D721Med (cell line): ENCODE data around the gene ZNF610.
"Not testable (repeated sequence)": the region's sequence is repeated elsewhere in the genome, so short reads cannot be mapped to it uniquely, and the experiment has no call there.

Source experiments
- DNase-seq: peaks from one replicate; pipeline ENCODE4 v3.0.0; 2011; ENCODE audit warnings: low spot score; ENCODE audit not compliant: insufficient read length
- FAIRE-seq: peaks from 2 replicates; lab custom pipeline; 2011; peaks lifted over from hg19 to GRCh38; lab: Jason Lieb, UNC
- CTCF ChIP-seq: IDR thresholded peaks from 2 replicates; pipeline ENCODE4 v1.5.1; 2012; ENCODE audit warnings: mild to moderate bottlenecking, control low read depth; ENCODE audit not compliant: insufficient read depth; ENCODE audit errors: missing control alignments

ZNF610 gene

DNA sequence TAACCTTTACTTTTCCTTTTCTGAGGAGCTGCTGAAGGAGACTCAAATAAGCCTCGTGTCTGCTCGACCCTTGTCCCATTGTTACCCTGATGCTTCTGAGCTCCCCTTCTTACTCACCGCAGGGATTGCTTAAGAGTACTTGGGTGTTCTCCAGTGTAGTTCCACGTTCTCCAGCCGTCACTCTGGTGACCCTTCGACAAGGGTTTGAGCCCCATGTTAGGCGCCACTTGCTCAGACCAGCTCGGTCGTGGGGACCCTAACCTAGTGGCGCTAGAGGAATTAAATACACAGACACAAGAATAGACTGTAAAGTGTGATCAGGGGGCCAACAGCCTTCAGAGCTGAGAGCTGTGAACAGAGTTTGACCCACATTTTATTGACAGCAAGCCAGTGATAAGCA is 28.8 kb upstream of the ZNF610 start:
- no peak for TF ChIP-seq CTCF
- DNase-seq = no peak
- no peak for FAIRE-seq

- no peak for DNase-seq
- FAIRE-seq = no peak
These were observed 13.6 kb upstream of the ZNF610 start for GRCh38 chr19:52322429-52322828.

DNA sequence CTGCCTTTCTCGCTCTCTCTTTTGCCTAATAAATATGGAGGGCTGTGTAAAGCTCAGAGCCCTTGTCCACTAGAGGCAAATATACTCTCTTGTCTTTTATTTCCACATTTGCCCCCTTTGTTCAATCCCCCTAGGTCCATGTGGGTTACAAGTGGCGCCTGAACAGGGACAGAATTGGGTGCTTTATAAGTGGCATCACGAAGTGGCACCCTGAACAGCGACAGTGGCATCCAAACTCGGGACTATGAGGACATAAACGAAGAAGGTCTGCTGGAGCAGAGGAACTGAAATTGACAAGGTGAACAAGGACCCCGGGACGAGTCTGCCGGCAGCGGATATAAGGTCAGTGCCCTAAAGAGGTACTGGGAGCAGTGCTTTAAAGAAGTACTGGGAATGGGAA is 4.3 kb upstream of the ZNF610 start:
- TF ChIP-seq CTCF = no peak
- no peak for DNase-seq
- no peak for FAIRE-seq

More at GRCh38 chr19:52322429-52322828, 13.6 kb upstream of the ZNF610 start:
- TF ChIP-seq CTCF = no peak

GRCh38 chr19:52335768-52336116 is 301 bp upstream of the ZNF610 start:
- DNase-seq (no peak), FAIRE-seq (no peak)
- TF ChIP-seq CTCF = no peak

DNA sequence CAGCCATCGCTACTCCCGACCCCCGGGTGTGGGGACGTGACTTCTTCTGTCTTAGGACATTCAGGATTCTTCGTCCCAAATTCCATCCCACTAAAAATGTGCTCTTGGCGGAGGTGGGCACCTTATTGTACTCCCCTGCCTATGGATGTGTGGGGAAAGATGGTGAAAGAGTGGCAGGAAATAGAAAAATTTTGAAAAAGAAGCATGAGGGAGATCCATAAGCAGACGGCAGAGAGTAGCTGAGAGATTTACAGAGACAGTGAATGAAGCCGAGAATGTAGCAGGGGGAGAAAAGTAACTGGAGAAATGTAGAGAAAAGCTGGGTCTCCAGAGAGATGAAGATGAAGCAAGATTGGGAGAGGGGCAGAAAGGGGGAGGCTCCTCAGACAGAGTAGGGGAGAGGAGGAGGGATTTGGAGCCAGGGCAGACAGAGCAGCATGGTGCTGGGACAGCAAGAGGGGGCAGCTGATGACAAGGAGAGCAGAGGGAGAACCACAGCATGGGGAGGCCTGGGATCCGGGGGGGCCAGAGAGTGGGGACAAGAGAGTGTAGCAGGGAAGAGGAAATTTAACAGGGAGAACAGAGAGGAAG is 843 bp downstream of the ZNF610 start:
- DNase-seq = no peak
- TF ChIP-seq CTCF = no peak
- FAIRE-seq = no peak

GRCh38 chr19:52339022-52339421 is 3.0 kb downstream of the ZNF610 start:
- not testable (repeated sequence) for DNase-seq, FAIRE-seq

GRCh38 chr19:52343548-52343947 is 7.5 kb downstream of the ZNF610 start:
- peak; percentile 57 for TF ChIP-seq CTCF
- DNase-seq = peak; percentile 52
- FAIRE-seq = peak; percentile 77

DNA sequence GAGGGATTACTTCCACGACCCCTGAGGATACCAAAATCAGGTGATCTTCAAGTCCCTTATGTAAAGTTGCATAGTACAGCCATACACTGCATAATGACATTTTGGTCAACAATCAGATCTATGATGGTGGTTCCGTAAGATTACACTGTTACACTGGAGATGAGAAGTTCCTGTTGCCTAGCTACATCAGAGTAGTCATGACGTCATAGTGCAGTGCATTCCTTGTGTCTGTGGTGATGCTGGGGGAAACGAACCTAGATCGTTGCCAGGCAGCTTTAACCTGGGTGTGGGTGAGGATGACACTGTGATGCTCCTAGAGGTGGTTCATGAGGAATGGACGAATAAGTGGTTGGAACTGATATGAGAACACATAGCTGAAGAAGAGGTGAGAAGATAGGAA is 9.1 kb downstream of the ZNF610 start:
- DNase-seq (no peak), FAIRE-seq (no peak)
- TF ChIP-seq CTCF = no peak
